GM10266 (cell line): ENCODE results near the gene PIH1D1.

Source experiments
- DNase-seq: peaks from one replicate; pipeline ENCODE4 v3.0.0; 2012; ENCODE audit errors: extremely low spot score
- CTCF ChIP-seq: IDR thresholded peaks from 2 replicates; pipeline ENCODE4 v1.5.1; 2012; ENCODE audit warnings: mild to moderate bottlenecking, low read depth; ENCODE audit not compliant: control insufficient read depth, insufficient read depth; ENCODE audit errors: missing control alignments

Gene PIH1D1

GRCh38 chr19:49469828-49470614 is 18.4 kb upstream of the PIH1D1 start:
- TF ChIP-seq CTCF: peak; percentile 88

DNA sequence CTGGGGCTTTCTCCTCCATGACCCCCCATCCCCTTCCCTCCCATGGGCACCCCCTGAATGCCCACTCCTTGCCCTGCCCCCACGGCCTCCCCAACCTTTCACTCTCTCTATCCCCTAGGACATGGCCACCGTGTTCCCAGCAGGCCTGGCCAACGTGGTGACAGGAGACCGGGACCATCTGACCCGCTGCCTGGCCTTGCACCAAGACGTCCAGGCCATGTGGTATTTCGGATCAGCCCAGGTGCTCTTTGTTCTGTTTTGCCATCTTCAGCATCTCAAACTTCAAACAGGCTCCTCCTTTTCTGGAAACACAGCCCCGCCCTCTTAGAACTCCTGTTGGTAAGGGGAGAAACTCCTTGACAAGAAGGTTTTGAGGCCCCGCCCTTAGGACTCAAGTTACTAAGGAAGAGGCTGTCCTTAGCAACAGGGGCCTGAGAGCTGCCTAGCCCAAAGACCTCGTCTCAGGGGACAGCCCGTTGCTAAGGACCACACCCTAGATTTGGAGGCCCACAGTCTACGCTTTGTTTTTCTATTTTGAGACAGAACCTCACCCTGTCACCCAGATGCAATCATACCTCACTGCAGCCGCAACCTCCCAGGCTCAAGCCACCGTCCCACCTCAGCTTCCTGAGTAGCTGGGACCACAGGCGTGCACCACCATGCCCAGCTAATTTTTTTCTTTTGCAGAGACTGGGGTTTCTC is 17.3 kb upstream of the PIH1D1 start:
- DNase-seq: peak; percentile 94
- TF ChIP-seq CTCF: no peak

More at GRCh38 chr19:49469828-49470614, 18.4 kb upstream of the PIH1D1 start:
- peak; percentile 89 for DNase-seq

GRCh38 chr19:49468199-49468598 is 16.6 kb upstream of the PIH1D1 start:
- TF ChIP-seq CTCF: no peak
- DNase-seq: no peak

GRCh38 chr19:49465371-49465770 is 13.8 kb upstream of the PIH1D1 start:
- TF ChIP-seq CTCF: no peak

DNA sequence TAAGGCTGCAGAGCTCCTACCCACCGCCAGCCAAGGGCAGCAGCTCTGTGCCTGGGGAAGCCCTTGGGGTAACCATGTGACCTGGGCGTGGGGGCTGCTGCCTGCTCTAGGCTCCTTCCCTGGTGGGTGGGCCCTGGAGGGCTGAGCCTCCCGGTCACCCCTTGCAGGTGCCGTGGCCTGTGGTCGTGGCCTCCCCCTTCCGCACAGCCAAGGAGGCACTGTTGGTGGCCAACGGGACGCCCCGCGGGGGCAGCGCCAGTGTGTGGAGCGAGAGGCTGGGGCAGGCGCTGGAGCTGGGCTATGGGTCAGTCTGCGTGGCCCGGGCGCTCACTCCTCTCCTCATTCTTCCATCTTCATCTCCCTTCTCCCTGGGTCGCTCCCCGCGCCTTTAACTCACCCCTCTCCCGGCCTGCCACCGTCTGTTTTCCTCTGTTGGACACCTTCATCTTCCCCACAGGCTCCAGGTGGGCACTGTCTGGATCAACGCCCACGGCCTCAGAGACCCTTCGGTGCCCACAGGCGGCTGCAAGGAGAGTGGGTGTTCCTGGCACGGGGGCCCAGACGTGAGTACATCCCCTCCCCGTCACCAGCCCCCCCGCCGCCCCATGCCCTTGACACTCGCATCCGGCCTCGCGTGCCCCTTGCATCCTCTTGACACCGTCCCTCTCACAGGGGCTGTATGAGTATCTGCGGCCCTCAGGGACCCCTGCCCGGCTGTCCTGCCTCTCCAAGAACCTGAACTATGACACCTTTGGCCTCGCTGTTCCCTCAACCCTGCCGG is 12.5 kb upstream of the PIH1D1 start:
- TF ChIP-seq CTCF: no peak
- no peak for DNase-seq

More at GRCh38 chr19:49465371-49465770, 13.8 kb upstream of the PIH1D1 start:
- DNase-seq: no peak

DNA sequence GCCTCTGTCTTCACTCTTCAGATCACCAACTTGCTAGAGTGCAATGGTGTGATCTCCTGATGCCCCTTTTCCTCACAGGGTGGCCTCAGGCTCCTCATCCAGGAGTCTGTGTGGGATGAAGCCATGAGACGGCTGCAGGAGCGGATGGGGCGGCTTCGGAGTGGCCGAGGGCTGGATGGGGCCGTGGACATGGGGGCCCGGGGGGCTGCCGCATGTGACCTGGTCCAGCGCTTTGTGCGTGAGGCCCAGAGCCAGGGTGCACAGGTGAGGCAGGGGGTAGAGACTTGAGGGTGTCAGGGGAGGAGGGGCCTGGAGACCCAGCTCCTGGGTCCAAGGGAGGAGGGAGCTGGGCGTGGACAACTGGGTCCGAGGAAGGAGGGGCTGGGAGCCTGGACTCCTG is 10.9 kb upstream of the PIH1D1 start:
- no peak for DNase-seq
- TF ChIP-seq CTCF: no peak
